Stimulated activated CD8-positive, alpha-beta memory T cell treated with anti-CD3 and anti-CD28 coated beads, Interleukin-4, amount 100 ng/mL, for 4 hours (primary cell): ENCODE measurements around the gene TOP2B.

ENCODE experiments used
- DNase-seq, 2 donors: peaks; one replicate each; pipeline ENCODE4 v3.0.0-alpha.2; 2020; ENCODE audit warnings: low read depth in 2 of 2, low spot score in 1 of 2

The TOP2B gene

GRCh38 chr3:25619382-25619781 lies 45.3 kb downstream of the TOP2B start:
- no peak for DNase-seq

DNA sequence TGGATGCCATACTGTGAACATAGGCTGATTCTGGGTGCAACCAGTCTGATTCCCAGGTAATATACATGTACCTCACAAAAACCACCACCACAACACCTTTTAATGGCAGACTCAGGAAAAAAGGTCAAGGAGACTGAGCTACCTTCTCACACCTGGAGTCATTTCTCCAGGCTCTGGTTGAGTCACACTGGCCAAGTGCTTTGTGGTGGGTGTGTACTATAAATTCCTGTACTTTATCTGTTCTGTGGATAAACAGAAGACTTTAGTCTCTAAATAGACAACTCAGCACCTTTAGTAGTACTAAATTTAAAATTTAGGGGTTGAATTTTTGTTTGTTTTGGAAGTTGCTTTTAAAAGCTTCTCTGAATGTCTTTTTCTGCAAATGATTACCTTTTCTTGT lies 46.7 kb downstream of the TOP2B start:
- DNase-seq: no peak

DNA sequence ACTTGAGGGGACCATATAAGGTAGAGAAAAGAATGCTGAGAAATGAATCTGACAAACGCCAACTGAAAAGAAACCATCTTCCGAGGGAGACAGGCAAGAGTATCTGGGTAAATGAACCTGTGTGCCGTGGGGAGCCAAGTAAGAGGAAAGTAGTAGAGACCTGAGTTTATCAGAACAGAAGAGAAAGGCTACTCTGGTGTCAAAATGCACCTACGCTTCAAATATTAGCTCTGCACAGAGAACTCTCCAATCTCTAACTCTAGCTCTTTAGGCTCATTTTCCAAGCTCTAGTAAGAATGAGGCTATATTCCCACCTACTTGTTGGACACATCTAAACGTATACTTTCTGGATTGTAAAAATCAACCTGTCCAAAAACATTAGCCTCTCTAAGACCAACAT lies 53.5 kb downstream of the TOP2B start:
- no peak for DNase-seq

DNA sequence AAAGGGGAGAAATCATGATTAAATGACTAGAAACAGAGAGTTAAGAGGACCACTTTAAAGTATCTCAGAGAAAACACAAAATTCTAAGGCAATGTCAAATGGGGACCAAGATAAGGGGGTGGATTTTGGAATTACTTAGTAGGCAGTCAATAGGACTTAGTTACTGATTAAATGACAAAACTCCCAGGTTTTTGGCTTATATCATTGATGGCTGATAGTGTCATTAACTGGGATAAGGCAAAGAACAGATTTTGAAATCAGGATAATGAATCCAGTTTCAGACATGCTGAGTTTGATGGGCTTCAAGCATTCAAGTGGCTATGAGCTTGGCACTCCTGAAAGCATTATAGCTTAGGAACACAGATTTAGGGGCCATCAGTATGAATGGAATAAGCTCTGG lies 53.9 kb downstream of the TOP2B start:
- DNase-seq: no peak

DNA sequence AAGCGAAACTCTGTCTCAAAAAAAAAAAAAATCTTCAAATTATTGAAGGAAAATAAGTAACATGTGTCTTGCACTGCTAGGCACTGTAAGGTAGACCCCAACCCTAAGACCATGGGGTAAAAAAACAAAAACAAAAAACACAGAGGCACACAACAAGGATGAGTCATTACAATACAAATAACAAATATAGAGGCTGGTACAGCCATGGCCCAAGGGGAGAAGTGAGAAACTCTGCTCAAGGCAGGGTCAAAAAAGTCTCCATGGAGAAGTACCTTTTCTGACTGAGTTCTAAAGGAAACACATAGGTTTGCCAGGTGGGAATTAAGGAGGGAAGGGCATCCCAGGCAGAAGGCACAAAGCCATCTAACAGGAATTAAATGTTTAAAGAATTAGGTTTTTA lies 54.5 kb downstream of the TOP2B start:
- no peak for DNase-seq

GRCh38 chr3:25604107-25604805 lies 60.5 kb downstream of the TOP2B start:
- no peak for DNase-seq

GRCh38 chr3:25603703-25604102 lies 61.0 kb downstream of the TOP2B start:
- DNase-seq: no peak

DNA sequence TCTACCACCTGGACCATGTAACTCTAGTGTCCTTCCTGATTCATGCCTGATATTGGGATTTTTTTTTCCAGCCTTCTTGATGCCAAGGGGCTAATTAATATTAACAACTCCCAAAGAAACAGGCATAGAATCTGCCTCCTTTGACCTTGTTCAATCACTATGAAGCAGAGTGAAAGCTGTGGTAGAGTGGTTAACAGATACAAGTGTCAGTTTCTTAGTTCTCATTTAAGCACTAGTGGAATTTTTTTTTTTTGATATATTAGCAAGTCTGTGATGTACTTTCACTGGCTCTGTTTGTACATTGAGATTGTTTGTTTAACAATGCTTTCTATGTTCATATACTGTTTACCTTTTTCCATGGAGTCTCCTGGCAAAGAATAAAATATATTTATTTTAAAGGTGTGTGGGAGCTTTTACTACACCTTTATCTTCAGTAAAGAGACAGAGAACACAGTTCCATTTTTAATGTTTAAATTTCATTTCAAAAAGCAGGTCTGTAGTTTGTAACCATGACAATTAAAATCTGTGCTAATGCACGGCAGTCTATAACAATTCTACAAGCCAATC lies 67.1 kb downstream of the TOP2B start:
- no peak for DNase-seq

- DNase-seq: no peak
Observed at GRCh38 chr3:25594007-25594502, 70.7 kb downstream of the TOP2B start.

DNA sequence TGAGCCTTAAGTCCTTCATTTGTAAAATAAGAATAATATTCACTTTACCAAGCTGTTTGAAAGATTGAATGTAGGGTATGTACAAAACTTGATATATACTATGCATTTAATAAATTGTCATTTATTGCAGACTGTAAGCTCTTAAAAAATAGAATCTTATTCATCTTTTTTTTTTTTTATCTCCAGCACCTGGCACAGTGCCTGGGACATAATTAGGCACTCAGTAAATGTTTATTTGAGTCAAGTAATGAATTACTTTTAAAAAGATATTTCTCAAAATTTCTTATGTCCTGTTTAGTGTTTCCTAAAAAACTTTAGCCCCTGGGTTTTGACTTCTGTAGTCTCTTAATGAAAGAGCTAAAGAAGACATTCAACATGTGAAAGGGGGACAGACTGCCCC lies 71.7 kb downstream of the TOP2B start:
- DNase-seq: no peak

DNA sequence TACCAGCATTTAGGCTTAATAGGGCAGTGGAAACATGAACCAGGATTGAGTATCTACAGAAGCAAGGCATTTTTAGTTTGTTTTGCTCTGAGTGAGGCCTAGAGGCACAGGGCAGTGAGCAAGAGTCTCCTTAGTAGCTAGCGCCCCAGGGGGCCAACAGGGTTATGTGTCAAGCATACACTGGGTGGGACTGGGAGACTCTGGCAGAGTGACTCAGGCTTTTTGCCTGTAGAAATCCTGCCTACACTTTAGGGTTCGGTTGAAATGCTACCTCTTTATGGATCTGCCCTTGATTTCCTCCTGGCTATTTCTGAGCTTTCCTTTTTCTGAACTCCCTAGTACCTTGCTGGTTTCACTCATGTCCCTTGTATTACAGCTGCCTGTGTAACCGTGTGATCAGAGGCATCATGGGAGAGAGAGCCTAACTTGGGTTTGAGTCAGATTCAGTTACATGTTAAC lies 72.2 kb downstream of the TOP2B start:
- DNase-seq: no peak

DNA sequence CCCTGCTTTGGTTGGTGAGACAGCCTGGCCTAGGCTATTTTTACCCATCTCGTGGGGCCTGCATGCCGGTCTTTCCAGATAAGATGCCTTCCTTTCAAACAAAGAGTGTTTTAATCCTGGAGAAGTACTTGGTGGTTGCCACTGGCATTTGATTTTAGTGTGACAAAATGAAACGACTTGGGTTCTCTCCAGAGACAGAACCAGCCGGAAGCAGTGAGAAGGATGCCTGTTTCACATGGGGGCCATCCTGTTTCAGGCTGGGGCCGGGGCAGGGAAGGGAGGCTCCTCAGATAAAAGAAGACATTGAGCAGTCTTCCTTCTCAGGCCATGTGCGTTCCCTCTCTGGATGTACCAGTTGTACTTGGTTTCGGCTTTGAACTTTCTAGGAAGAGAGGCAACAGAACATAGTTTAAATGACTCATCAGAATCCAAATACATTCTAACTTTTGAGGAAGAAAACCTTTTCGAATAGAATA lies 74.9 kb downstream of the TOP2B start:
- DNase-seq: no peak

DNA sequence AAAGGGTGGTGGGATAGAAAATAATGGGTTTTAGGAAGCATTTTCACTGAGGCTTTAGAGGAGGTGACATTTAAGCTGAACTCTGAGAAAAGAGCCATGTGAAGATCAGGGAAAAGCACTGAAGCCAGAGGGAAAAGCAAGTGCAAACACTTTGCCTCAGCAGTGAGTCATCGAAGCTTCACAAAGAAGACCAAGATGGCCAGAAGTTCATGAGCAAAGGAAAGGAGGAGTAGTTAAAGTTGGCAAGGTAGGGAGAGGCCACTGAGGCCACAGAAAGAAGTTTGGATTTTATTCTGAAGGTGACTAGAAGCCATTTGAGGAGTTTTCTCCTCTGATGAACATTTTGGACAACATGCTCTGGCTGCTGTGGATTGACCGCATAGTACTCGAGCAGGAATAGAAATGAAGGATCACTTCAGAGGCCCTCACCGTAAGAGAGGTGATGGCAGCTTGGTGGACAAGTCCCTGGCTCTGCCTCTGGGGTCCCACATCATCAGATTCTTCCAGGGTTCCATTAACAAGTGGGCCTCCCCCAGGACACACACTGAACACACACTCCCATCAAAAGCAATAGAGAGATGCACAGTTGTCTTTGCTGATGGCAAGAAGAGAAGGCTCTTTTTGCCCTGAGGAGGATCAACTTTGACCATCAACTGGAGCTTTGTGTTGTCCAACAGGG lies 75.5 kb downstream of the TOP2B start:
- no peak for DNase-seq

DNA sequence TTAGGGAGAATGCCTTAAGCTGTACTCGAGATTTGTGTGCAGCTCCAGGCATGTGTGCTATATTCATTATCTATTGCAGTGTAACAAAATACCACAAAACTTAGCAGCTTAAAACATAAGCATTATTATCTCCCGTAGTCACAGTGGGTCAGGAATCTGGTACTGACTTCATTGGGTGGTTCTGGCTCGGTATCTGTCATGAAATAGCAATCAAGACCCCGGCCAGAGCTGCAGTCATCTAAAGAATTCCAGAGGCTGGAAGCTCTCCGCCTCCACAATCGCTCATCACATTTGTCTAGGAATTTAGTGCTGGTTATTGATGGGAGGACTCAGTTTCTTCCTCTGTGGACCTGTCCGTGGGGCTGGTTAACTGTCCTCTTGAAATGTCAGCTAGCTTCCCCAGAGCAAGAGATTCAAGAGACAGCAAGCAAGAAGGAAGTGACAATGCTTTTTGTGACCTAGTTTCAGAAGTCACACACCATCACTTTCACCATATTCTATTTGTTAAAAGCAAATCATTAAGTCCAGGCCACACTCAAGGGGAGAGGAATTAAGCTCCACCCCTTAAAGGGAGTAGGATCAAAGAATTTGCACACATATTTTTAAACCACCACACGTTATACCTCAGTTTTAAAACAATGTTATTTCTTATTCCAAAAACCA lies 76.1 kb downstream of the TOP2B start:
- no peak for DNase-seq

DNA sequence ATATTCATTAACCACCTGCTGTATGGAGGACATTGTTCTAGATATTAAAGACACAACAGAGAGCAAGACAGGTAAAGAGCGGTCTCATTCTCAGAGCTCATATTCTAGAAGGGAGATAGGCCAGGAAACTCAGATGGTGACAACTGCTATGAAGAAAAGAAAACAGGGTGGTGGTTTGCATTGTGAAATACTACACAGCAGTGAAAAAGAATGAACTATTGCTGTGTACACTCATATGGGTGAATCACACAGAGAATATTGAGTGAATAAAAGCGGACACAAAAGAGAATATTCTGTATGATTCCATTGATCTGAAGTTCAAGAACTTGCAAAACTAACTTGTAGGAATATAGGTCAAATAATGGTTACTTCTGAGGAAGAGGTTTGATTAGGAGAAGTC lies 76.7 kb downstream of the TOP2B start:
- DNase-seq: no peak

GRCh38 chr3:25587526-25587925 lies 77.2 kb downstream of the TOP2B start:
- no peak for DNase-seq

GRCh38 chr3:25587094-25587493 lies 77.6 kb downstream of the TOP2B start:
- no peak for DNase-seq

GRCh38 chr3:25586553-25586952 lies 78.2 kb downstream of the TOP2B start:
- DNase-seq: no peak

GRCh38 chr3:25586167-25586505 lies 78.6 kb downstream of the TOP2B start:
- no peak for DNase-seq

DNA sequence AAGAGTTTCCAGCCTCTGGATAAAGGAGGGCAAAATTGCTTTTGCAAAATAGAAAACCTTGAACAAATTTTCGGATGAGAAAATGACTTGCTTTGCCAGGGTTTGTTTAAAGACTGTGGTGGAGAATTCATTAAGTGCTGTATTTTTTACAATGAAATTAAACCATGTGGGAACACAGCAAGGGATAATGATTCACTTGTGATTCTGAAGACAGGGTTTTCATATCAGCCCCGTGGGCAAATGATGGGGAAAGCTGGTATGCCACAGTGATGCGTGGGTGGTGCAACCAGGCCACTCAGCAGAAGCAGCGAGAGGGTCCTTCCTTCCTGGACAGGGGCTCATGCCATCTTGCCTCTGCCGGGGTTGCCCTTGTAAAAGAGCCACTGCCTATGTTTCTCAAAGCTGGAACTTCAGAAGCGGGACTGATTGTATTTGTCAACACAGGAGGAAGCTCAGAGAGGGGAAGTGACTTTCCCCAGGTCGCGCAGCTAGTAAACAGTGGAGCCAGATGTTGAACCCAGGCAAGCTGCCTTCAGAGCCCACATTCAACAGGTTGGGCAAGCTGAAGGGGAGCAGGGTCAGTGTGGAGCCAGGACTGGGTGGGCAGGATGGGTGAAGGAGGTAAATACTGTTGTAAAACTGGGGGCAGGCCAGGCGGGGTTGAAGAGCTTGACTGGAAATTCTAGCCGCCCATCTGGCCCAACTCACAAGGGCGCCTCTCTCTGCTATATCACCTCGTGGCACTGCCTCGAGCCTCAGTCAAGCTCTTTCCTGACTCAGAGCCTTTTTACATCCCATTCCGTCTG lies 79.1 kb downstream of the TOP2B start:
- no peak for DNase-seq
